MCF 10A (cell line): ENCODE data around the gene SLC22A4. TPM values are rescaled to one million over a fixed set of nuclear protein-coding genes. Genes with fewer than 3 reads are reported as not detected.
A peak's percentile ranks its signal among the peaks of the same experiment; 100 is the strongest.

Source experiments
- BruUV-seq: library from RNA; stranded (reverse); fragments of 400-500 nt; replicated peaks from 2 replicates; lab custom pipeline; 2021; lab: Mats Ljungman, UMichigan
- CTCF ChIA-PET: fragments of 300-600 bp; sonication (Branson Sonifier 250); formaldehyde crosslinking; extraction: SDS; loops from one replicate; lab custom pipeline; 2021; ENCODE audit warnings: antibody characterized with exemption, inconsistent platforms; lab: Yijun Ruan, JAX
- POLR2A ChIA-PET: fragments of 300-600, 350-650 bp; sonication (Branson Sonifier 250); formaldehyde crosslinking; extraction: SDS; loops from one replicate; lab custom pipeline; 2020; ENCODE audit warnings: antibody characterized with exemption, inconsistent platforms; lab: Yijun Ruan, JAX
- DNase-seq: peaks from one replicate; pipeline ENCODE4 v3.0.0-alpha.2; 2018; ENCODE audit not compliant: unreplicated experiment
- H3K27ac Mint-ChIP-seq: one replicate; pipeline ENCODE4 v1.8.0; 2022; ENCODE audit warnings: mild to moderate bottlenecking, low read depth, mixed read lengths; ENCODE audit not compliant: unreplicated experiment
- H3K27me3 Mint-ChIP-seq: one replicate; pipeline ENCODE4 v1.8.0; 2022; ENCODE audit warnings: mixed read lengths; ENCODE audit not compliant: insufficient read depth, unreplicated experiment
- H3K36me3 Mint-ChIP-seq: one replicate; pipeline ENCODE4 v1.8.0; 2022; ENCODE audit warnings: mild to moderate bottlenecking, moderate library complexity, mixed read lengths; ENCODE audit not compliant: insufficient read depth, unreplicated experiment
- H3K4me1 Mint-ChIP-seq: one replicate; pipeline ENCODE4 v1.8.0; 2022; ENCODE audit warnings: mixed read lengths; ENCODE audit not compliant: insufficient read depth, unreplicated experiment
- H3K4me3 Mint-ChIP-seq: one replicate; pipeline ENCODE4 v1.8.0; 2022; ENCODE audit warnings: mild to moderate bottlenecking, moderate library complexity, mixed read lengths; ENCODE audit not compliant: unreplicated experiment
- H3K9me3 Mint-ChIP-seq: one replicate; pipeline ENCODE4 v1.8.0; 2022; ENCODE audit warnings: mixed read lengths; ENCODE audit not compliant: unreplicated experiment
- CTCF ChIP-seq: fragments of 200-600 bp; IDR thresholded peaks from one replicate; pipeline ENCODE4 v1.8.0; 2022; ENCODE audit warnings: antibody characterized with exemption, mild to moderate bottlenecking; ENCODE audit not compliant: unreplicated experiment
- intact Hi-C: fragments of 100-400 bp; cut with micrococcal nuclease; formaldehyde crosslinking; loops from 2 replicates; pipeline ENCODE4 v1.14.1; 2022
- total RNA-seq: library from RNA; stranded (reverse); gene quantifications from 2 replicates; pipeline ENCODE4 v1.2.3, GENCODE V29; 2022

The SLC22A4 gene
- total RNA-seq, 1 experiment from 2014 or later = 17.5 TPM

DNA sequence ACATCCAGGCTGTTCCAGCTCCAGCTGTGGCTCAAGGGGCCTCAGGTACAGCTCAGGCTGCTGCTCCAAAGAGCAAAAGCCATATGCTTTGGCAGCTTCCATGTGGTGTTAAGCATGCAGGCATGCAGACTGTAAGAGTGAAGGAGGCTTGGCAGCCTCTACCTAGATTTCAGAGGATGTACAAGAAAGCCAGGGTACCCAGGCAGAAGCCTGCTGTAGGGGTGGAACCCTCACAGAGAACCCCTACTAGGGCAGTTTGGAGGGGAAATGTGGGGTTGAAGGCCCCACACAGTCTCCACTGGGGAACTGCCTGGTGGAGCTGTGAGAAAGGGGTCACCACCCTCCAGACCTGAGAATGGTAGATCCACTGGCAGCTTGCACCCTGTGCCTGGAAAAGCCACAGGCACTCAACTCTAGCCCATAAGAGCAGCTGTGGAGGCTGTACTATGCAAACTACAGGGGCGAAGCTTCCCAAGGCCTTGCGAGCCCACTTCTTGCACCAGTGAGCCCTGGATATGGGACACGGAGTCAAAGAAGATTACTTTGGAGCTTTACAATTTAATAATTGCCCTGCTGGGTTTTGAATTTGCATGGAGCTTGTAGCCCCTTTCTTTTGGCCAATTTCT, 61.1 kb downstream of the SLC22A4 start:
- TF ChIP-seq CTCF = no peak
- CTCF ChIA-PET = interaction anchor here (0.6 to 3.1 kb wide), 6 partner anchors 10 to 175 kb away, joined by 3 to 17 read pairs (median 3); no protein-coding TSS in a partner anchor
- no TSS peak for BruUV-seq

GRCh38 chr5:132358775-132359174, 64.6 kb downstream of the SLC22A4 start:
- H3K27ac Mint-ChIP-seq = no peak overlapping the region
- peaks cover 9% of the 10 kb centered on the region for H3K36me3 Mint-ChIP-seq
- intact Hi-C loops = no loop called here
- DNase-seq = no peak
- H3K4me1 Mint-ChIP-seq = peaks cover 34% of the 10 kb centered on the region
- no peak for TF ChIP-seq CTCF
- ChIA-PET POLR2A (interaction anchor here (1.1 to 1.8 kb wide), 2 partner anchors 10 to 14 kb away, joined by 3 to 5 read pairs; partner anchors contain the start of gene SLC22A5), CTCF (interaction anchor here (0.6 to 1.5 kb wide), 6 partner anchors 10 to 550 kb away, joined by 3 to 5 read pairs (median 4); partner anchors contain the start of genes SLC22A4 and SLC22A5)
- no peaks in the 10 kb centered on the region for H3K27me3 Mint-ChIP-seq
- H3K9me3 Mint-ChIP-seq = no peaks in the 10 kb centered on the region
- BruUV-seq = no TSS peak
- no peak overlapping the region for H3K4me3 Mint-ChIP-seq

More for the DNA sequence above, 61.1 kb downstream of the SLC22A4 start:
- peak overlapping the region; percentile 0 for H3K27ac Mint-ChIP-seq
- intact Hi-C loops = no loop called here
- no peak for DNase-seq
- H3K4me1 Mint-ChIP-seq = peaks cover 21% of the 10 kb centered on the region
- H3K36me3 Mint-ChIP-seq = peaks cover 28% of the 10 kb centered on the region
- no peaks in the 10 kb centered on the region for H3K27me3 Mint-ChIP-seq
- H3K4me3 Mint-ChIP-seq = no peak overlapping the region
- POLR2A ChIA-PET = interaction anchor here (0.9 to 2.5 kb wide), 4 partner anchors 10 to 61 kb away, joined by 3 to 12 read pairs (median 7); partner anchors contain the start of gene SLC22A4
- peaks cover 5% of the 10 kb centered on the region for H3K9me3 Mint-ChIP-seq

- POLR2A ChIA-PET = interaction anchor here (0.6 to 11.9 kb wide), 12 partner anchors 8 to 469 kb away, joined by 3 to 178 read pairs (median 4); partner anchors contain the start of genes SLC22A4 and SLC22A5
These were observed 67.9 kb downstream of the SLC22A4 start for GRCh38 chr5:132362086-132362485.

More at GRCh38 chr5:132362086-132362485, 67.9 kb downstream of the SLC22A4 start:
- Mint-ChIP-seq H3K27ac (peak overlapping the region; percentile 99), H3K9me3 (no peaks in the 10 kb centered on the region), H3K27me3 (no peaks in the 10 kb centered on the region), H3K4me3 (peak overlapping the region; percentile 10), H3K36me3 (no peaks in the 10 kb centered on the region), H3K4me1 (peaks cover 46% of the 10 kb centered on the region)
- intact Hi-C loops = no loop called here
- TF ChIP-seq CTCF = no peak
- no TSS peak for BruUV-seq
- DNase-seq = peak; percentile 82
- CTCF ChIA-PET = interaction anchor here (0.6 kb wide), 4 partner anchors 150 to 297 kb away, joined by 3 to 5 read pairs (median 4); no protein-coding TSS in a partner anchor
